Measurements from ENCODE around the gene NDUFB8.

NDUFB8 gene

GRCh38 chr10:100506596-100507356, 22.9 kb downstream of the NDUFB8 start:
- peak; percentile 81 for DNase-seq (ENCODE audit: low spot score)

GRCh38 chr10:100505164-100505563, 24.5 kb downstream of the NDUFB8 start:
- DNase-seq (ENCODE audit: low spot score): no peak

GRCh38 chr10:100504096-100504495, 25.6 kb downstream of the NDUFB8 start:
- no peak for DNase-seq (ENCODE audit: low spot score)

GRCh38 chr10:100502926-100503494, 26.7 kb downstream of the NDUFB8 start:
- peak; percentile 34 for DNase-seq (ENCODE audit: low spot score)

DNA sequence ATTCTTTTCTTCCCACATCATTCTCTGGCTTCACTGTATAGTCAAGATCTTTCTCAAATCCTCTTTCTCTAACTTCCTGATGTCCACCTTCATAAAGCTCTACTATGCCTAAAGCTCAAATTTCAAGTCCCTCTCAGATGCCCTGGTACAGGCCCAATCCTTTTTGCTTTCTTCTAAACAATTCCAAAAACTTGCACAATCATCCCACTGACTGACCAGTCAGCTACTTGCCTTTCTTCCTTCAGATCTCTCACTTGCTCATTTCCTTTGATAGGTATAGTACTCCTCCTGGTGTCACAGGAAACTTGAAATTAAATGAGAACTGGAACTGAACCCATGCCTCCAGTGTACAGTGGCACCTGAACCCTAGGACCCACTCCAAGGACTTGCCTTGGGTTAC, 28.2 kb downstream of the NDUFB8 start:
- no peak for DNase-seq (ENCODE audit: low spot score)

DNA sequence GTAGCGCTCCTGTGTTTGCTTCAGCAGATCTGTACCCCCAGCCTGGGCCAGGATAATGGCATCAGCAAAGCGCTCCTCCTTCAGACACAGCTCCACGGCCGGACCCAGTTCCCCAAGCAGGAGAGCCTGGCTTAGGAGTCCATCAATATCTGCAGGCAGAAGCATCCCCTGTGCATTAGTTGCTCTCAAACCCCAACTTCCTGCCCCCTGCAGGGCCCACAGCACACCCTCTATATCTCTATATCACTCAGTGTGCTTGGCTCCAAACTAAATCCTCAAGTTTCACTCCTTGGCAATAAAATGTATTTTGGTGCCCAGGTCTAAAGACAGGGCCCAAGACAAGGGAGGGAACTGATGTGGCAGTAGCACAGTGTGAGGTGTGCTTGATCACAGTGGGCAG, 31.6 kb downstream of the NDUFB8 start:
- DNase-seq (ENCODE audit: low spot score): no peak

GRCh38 chr10:100496567-100496966, 33.1 kb downstream of the NDUFB8 start:
- DNase-seq (ENCODE audit: low spot score): no peak

GRCh38 chr10:100490531-100490930, 39.1 kb downstream of the NDUFB8 start:
- no peak for DNase-seq (ENCODE audit: low spot score)

DNA sequence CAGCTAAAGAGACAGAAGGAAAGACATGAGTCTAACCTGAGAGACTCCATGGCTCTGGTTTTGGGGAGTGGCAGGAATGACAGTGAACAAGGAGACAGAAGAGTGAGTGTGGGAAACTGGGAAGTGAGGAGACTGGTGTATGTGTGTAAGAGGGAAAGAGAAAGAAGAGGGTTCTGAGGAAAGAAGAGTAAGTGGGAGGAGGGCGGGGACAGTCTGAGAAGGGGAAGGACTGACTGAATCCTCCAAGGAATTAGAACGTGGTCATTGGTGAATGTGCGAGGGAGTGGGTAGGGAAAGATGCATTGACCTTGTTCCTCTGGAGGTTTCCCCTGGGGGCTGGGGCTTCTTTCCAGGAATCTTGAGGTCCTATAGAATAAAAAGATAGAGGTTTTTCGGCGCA, 40.3 kb downstream of the NDUFB8 start:
- no peak for DNase-seq (ENCODE audit: low spot score)

GRCh38 chr10:100487529-100487928, 42.1 kb downstream of the NDUFB8 start:
- no peak for DNase-seq (ENCODE audit: low spot score)

GRCh38 chr10:100485801-100486495, 43.7 kb downstream of the NDUFB8 start:
- no peak for DNase-seq (ENCODE audit: low spot score)

GRCh38 chr10:100485366-100485765, 44.3 kb downstream of the NDUFB8 start:
- no peak for DNase-seq (ENCODE audit: low spot score)

DNA sequence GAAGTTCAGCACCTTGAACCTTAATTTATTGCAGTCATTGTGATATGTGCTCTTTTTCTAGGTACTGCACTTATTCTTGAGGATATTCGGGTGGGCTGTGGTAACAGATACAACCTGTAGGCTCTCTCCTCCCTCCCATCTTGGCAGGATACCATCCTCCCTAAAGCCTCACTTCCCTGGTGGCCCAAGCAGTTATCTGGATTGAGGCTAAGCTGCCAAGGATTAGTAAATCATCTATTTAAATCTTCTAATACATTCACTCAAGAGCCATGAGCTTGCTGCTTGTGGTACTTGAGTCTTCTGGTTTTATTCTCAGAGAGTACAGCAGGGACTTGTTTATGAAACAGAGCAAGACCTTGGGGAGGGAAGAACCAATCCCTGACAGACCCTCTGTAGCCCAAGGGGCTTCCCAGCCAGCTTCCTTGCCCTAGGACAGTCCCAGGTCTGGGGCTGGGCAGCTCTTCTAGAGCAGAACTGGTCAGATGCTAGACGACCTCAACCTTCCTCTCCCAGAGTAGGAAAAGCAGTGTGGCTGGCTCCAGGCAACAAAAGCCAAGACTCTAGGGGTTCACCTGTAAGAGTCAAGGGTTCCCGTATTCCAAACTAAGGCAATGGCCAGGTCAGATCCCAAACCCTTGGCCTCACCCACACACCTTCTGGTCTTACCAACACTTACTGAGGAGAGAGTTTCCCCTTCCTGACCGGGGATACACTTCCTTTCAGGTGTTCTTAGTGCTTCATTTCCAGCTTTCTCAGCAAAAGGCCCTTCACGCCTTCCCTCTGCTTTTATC, 45.6 kb downstream of the NDUFB8 start:
- no peak for DNase-seq (ENCODE audit: low spot score)

- no peak for DNase-seq (ENCODE audit: low spot score)
Observed at GRCh38 chr10:100482834-100483185, 46.9 kb downstream of the NDUFB8 start.

DNA sequence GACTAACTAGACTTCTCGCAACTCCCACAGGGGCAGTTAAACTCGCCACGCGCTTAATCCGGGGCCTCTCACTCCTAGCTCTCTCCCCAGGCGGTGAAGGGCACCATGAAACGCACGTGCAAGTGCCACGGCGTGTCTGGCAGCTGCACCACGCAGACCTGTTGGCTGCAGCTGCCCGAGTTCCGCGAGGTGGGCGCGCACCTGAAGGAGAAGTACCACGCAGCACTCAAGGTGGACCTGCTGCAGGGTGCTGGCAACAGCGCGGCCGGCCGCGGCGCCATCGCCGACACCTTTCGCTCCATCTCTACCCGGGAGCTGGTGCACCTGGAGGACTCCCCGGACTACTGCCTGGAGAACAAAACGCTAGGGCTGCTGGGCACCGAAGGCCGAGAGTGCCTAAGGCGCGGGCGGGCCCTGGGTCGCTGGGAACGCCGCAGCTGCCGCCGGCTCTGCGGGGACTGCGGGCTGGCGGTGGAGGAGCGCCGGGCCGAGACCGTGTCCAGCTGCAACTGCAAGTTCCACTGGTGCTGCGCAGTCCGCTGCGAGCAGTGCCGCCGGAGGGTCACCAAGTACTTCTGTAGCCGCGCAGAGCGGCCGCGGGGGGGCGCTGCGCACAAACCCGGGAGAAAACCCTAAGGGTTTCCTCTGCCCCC, 47.4 kb downstream of the NDUFB8 start:
- DNase-seq (ENCODE audit: low spot score): peak; percentile 71

DNA sequence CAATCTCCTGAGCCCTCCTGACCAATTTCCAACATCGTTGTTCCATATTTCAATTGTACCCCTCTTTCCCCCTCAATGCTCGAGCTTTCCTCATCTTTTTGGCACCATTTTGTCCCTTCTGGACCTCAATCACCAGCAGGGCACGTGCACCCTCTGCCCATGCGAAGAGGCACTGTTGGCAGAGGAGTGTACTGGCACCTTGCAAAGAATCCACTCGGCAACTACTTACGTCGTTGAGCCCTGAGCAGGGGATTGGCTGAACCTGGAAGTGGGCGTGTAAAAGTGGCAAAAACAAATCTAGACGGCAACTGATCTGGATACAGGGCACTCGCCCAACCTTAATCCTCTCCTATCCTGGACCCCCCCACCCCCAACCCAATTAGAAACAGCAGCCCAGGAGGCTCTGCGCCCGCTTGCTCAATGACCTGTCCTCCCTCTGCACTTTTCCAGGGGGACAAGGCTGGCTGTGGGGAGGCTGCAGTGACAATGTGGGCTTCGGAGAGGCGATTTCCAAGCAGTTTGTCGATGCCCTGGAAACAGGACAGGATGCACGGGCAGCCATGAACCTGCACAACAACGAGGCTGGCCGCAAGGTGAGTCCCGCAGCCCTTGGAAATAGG, 48.1 kb downstream of the NDUFB8 start:
- DNase-seq (ENCODE audit: low spot score): peak; percentile 93

DNA sequence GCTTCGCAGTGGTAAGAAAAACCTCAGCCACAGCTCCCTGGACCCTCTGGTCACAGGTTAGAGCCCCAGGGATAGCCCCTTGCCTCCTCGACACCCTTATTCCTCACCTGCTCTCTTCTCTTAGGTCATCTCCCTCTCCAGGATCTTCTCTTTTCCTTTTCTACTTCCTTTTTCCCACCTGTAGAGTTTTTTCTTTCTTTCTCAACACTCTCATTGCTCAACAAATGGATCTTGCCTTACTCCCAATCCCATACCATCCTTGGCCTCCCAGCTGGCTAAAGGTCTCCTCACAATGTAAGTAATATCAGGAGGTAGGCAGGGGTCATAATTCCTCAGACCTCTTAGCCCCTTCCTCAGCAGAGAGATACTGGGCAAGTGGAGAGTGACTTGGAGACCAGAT, 49.7 kb downstream of the NDUFB8 start:
- DNase-seq (ENCODE audit: low spot score): no peak

DNA sequence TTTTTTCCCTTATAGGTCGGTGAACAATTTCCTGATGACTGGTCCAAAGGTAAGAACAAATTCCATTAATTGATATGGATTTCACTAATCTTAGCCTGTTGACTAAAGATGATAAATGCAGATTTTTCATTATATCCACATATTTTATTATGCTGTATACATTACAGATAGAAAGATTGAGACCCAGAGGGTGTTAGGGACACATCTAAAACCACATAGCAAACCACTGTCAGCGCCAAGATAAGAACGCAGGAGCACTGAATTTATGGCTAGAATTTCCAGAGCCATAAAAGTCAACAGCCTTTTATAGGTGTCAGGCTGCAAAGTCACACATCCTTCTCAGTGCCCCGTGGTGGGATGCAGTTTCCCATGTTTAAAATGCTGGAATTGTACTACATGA, 50.6 kb downstream of the NDUFB8 start:
- DNase-seq (ENCODE audit: low spot score): no peak

- no peak for DNase-seq (ENCODE audit: low spot score)
Observed at GRCh38 chr10:100477970-100478369, 51.7 kb downstream of the NDUFB8 start.

Data from AG08395 (cell line).